SU-DHL-6 (cell line): ENCODE results near the gene SEPTIN6.

Experiments
- EZH2phosphoT487 ChIP-seq: fragments of 200-600 bp; sonication (generic), shearing (Covaris generic); conservative IDR thresholded peaks from 2 replicates; pipeline ENCODE4 v1.6.1; 2018; ENCODE audit warnings: mild to moderate bottlenecking, antibody characterized with exemption, low read length, moderate library complexity, mixed read lengths
- TF ChIP-seq, protein P1 (sequence below): fragments of 200-600 bp; sonication (generic); IDR thresholded peaks from one replicate; pipeline ENCODE4 v1.5.1; 2017; ENCODE audit warnings: antibody characterized with exemption, mild to moderate bottlenecking, low read length, moderate library complexity; ENCODE audit not compliant: insufficient read depth, poor library complexity, severe bottlenecking

DNA sequence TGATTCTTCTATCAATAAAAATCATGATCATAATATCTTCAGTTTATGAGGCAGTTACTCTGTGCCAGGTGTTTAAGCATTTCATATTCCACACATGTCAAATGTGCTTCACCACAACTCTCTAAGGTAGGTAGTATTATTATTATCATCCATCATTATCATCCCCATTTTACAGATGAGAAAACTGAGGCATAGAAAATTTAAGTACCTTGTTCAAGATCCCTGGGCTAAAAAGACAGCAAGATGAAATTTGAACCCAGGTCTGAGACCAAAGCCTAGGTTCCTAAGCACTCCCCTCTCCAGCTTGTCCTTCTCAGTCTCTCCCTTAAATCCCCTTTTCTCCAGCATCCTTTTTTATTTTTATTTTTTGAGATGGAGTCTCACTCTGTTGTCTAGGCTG, 33.4 kb downstream of the SEPTIN6 start:
- TF ChIP-seq, protein P1, sequence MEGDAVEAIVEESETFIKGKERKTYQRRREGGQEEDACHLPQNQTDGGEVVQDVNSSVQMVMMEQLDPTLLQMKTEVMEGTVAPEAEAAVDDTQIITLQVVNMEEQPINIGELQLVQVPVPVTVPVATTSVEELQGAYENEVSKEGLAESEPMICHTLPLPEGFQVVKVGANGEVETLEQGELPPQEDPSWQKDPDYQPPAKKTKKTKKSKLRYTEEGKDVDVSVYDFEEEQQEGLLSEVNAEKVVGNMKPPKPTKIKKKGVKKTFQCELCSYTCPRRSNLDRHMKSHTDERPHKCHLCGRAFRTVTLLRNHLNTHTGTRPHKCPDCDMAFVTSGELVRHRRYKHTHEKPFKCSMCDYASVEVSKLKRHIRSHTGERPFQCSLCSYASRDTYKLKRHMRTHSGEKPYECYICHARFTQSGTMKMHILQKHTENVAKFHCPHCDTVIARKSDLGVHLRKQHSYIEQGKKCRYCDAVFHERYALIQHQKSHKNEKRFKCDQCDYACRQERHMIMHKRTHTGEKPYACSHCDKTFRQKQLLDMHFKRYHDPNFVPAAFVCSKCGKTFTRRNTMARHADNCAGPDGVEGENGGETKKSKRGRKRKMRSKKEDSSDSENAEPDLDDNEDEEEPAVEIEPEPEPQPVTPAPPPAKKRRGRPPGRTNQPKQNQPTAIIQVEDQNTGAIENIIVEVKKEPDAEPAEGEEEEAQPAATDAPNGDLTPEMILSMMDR, result no peak
- TF ChIP-seq EZH2phosphoT487, result no peak
